K562 (cell line): ENCODE data around the gene BCAR3. TPM values are rescaled to one million over a fixed set of nuclear protein-coding genes. Genes with fewer than 3 reads are reported as not detected.

Experiments
- CHD2 ChIP-seq: IDR thresholded peaks from 2 replicates; pipeline ENCODE4 v1.6.1; 2011; ENCODE audit warnings: low read depth, low read length
- KDM5B ChIP-seq: fragments of 200-600 bp; sonication (generic); IDR thresholded peaks from 2 replicates; pipeline ENCODE4 v1.6.1; 2012; ENCODE audit warnings: low read depth, mild to moderate bottlenecking, moderate library complexity, low read length, control low read depth, inconsistent platforms; ENCODE audit not compliant: insufficient replicate concordance
- NFXL1 ChIP-seq: fragments of 450-650 bp; formaldehyde crosslinking; IDR thresholded peaks from 2 replicates; pipeline ENCODE4 v1.4.0; 2021; ENCODE audit warnings: mild to moderate bottlenecking
- PHF20 ChIP-seq: fragments of 450-650 bp; IDR thresholded peaks from 2 replicates; pipeline ENCODE4 v1.6.1; 2018; ENCODE audit not compliant: partially characterized antibody
- POLR2H ChIP-seq: IDR thresholded peaks from 2 replicates; pipeline ENCODE4 v1.6.1; 2016; ENCODE audit warnings: missing genetic modification characterization, low read depth, mild to moderate bottlenecking, control low read depth, missing compliant biosample characterization, moderate library complexity
- RAD51 ChIP-seq: fragments of 450-650 bp; IDR thresholded peaks from 2 replicates; pipeline ENCODE4 v1.7.1; 2016; ENCODE audit warnings: low read depth, mild to moderate bottlenecking, borderline replicate concordance
- ZBED1 ChIP-seq: IDR thresholded peaks from 2 replicates; pipeline ENCODE4 v1.6.1; 2014
- ZNF274 ChIP-seq: IDR thresholded peaks from 2 replicates; pipeline ENCODE4 v1.6.1; 2011; ENCODE audit warnings: low read depth, mild to moderate bottlenecking, low read length, moderate library complexity, borderline replicate concordance
- polyA plus RNA-seq, 8 experiments: library from polyadenylated mRNA; depleted of rRNA in 4 of 8; stranded (reverse) in 5 of 8; unstranded in 3 of 8; fragments of >200 nt; fragmentation: Nextera tagmentation in 2 of 8; fragmentation: Illumina TruSeq in 1 of 8; extraction: Ambion mirVana in 2 of 8; extraction: Trizol in 1 of 8; gene quantifications; 2 replicates each; pipeline versions ENCODE4 v1.2.1 to v1.2.3, GENCODE V29; 2011 to 2014; ENCODE audit warnings: inconsistent platforms in 1 of 8, missing spikeins in 1 of 8
- total RNA-seq, 7 experiments: library from RNA; depleted of rRNA in 6 of 7; stranded (reverse); fragments of >200 nt in 6 of 7; fragmentation: Illumina TruSeq in 2 of 7; extraction: Trizol in 2 of 7; gene quantifications; 2 replicates each; pipeline versions ENCODE4 v1.2.1 to v1.2.3, GENCODE V29; 2011 to 2021; ENCODE audit warnings: low replicate concordance in 1 of 7
- TF ChIP-seq, protein P1 (sequence below): sonication (generic); formaldehyde crosslinking; IDR thresholded peaks from 2 replicates; pipeline ENCODE4 v1.8.1; 2023; ENCODE audit warnings: missing genetic modification reagents, mild to moderate bottlenecking, borderline replicate concordance
- TF ChIP-seq, protein P2 (sequence below): sonication (generic); formaldehyde crosslinking; IDR thresholded peaks from 2 replicates; pipeline ENCODE4 v1.8.0; 2022; ENCODE audit warnings: mild to moderate bottlenecking, missing genetic modification reagents, borderline replicate concordance

The BCAR3 gene
- total and polyA plus RNA-seq, 9 of the 15 experiments (the other 6 are each of a cell fraction or from before 2014, with no cell fraction given): 1.8 to 6.3 (median 3.8) TPM

DNA sequence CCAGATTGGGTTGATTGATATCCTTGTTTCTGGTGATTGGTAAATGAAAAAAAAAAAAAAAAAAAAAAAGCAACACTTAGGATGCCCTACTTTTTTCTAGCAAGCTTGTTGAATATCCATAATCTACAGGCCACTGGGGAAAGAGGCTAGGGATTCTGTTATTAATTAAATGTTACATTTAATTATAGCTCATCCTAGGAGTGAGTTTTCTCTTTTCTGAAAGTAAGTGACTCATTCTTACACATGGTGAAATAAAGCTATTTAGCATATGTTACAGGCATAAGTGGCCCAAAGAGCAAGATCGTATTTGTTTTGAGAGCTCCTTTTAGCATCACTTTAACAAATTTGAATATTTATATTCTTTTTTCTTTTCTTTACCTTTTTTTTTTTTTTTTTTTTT, 139.2 kb downstream of the BCAR3 start (continued):
- TF ChIP-seq, protein P1, sequence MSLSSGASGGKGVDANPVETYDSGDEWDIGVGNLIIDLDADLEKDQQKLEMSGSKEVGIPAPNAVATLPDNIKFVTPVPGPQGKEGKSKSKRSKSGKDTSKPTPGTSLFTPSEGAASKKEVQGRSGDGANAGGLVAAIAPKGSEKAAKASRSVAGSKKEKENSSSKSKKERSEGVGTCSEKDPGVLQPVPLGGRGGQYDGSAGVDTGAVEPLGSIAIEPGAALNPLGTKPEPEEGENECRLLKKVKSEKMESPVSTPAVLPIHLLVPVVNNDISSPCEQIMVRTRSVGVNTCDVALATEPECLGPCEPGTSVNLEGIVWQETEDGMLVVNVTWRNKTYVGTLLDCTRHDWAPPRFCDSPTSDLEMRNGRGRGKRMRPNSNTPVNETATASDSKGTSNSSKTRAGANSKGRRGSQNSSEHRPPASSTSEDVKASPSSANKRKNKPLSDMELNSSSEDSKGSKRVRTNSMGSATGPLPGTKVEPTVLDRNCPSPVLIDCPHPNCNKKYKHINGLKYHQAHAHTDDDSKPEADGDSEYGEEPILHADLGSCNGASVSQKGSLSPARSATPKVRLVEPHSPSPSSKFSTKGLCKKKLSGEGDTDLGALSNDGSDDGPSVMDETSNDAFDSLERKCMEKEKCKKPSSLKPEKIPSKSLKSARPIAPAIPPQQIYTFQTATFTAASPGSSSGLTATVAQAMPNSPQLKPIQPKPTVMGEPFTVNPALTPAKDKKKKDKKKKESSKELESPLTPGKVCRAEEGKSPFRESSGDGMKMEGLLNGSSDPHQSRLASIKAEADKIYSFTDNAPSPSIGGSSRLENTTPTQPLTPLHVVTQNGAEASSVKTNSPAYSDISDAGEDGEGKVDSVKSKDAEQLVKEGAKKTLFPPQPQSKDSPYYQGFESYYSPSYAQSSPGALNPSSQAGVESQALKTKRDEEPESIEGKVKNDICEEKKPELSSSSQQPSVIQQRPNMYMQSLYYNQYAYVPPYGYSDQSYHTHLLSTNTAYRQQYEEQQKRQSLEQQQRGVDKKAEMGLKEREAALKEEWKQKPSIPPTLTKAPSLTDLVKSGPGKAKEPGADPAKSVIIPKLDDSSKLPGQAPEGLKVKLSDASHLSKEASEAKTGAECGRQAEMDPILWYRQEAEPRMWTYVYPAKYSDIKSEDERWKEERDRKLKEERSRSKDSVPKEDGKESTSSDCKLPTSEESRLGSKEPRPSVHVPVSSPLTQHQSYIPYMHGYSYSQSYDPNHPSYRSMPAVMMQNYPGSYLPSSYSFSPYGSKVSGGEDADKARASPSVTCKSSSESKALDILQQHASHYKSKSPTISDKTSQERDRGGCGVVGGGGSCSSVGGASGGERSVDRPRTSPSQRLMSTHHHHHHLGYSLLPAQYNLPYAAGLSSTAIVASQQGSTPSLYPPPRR (CRISPR knock-in tag): no peak
- TF ChIP-seq PHF20 (no peak), POLR2H (no peak), ZBED1 (no peak), CHD2 (no peak), KDM5B (no peak), RAD51 (no peak), NFXL1 (no peak), ZNF274 (no peak)
- TF ChIP-seq, protein P2, sequence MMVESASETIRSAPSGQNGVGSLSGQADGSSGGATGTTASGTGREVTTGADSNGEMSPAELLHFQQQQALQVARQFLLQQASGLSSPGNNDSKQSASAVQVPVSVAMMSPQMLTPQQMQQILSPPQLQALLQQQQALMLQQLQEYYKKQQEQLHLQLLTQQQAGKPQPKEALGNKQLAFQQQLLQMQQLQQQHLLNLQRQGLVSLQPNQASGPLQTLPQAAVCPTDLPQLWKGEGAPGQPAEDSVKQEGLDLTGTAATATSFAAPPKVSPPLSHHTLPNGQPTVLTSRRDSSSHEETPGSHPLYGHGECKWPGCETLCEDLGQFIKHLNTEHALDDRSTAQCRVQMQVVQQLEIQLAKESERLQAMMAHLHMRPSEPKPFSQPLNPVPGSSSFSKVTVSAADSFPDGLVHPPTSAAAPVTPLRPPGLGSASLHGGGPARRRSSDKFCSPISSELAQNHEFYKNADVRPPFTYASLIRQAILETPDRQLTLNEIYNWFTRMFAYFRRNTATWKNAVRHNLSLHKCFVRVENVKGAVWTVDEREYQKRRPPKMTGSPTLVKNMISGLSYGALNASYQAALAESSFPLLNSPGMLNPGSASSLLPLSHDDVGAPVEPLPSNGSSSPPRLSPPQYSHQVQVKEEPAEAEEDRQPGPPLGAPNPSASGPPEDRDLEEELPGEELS (CRISPR knock-in tag): no peak
